Upper lobe of right lung (tissue), 1 donor: ENCODE results near the gene OLFML1. TPM values are rescaled to one million over a fixed set of nuclear protein-coding genes. Genes with fewer than 3 reads are reported as not detected.
"Not testable (repeated sequence)": the region's sequence is repeated elsewhere in the genome, so short reads cannot be mapped to it uniquely, and the experiment has no call there.

Source experiments
- ATAC-seq: fragments of 200-7000 bp; cut with Tn5 transposase; one replicate; pipeline ENCODE4 v1.9.1; 2020; ENCODE audit warnings: mild to moderate bottlenecking, moderate library complexity
- DNase-seq: peaks from one replicate; pipeline ENCODE4 v3.0.0-alpha.2; 2020
- H3K27ac ChIP-seq: fragments of 200-600 bp; one replicate; pipeline ENCODE4 v1.8.0; 2022
- H3K27me3 ChIP-seq: fragments of 200-600 bp; one replicate; pipeline ENCODE4 v1.8.0; 2022; ENCODE audit warnings: mild to moderate bottlenecking
- H3K36me3 ChIP-seq: fragments of 200-600 bp; one replicate; pipeline ENCODE4 v1.8.0; 2022
- H3K4me1 ChIP-seq: fragments of 200-600 bp; one replicate; pipeline ENCODE4 v1.8.0; 2022
- H3K4me3 ChIP-seq: fragments of 200-600 bp; one replicate; pipeline ENCODE4 v1.8.0; 2022; ENCODE audit warnings: mild to moderate bottlenecking
- H3K9me3 ChIP-seq: fragments of 200-600 bp; one replicate; pipeline ENCODE4 v1.8.0; 2022
- intact Hi-C: fragments of 100-400 bp; cut with DNase I; formaldehyde crosslinking; loops from one replicate; pipeline ENCODE4 v1.11.0; 2022
- total RNA-seq: library from RNA; stranded (reverse); fragmentation: NEBNext Ultra II Directional; extraction: Animal tissue kit (Norgen Biotek cat#: 25700); gene quantifications from one replicate; pipeline ENCODE4 v1.2.1, GENCODE V29; 2021
- TF ChIP-seq, protein P1 (sequence below): fragments of 200-600 bp; IDR thresholded peaks from one replicate; pipeline ENCODE4 v1.8.0; 2022; ENCODE audit warnings: antibody characterized with exemption
- donor health status: DM: no; HTN: yes; CAD: no; lungs with severe emphysema.

Gene OLFML1
- total RNA-seq, 1 donor from 2014 or later: 30.6 TPM

DNA sequence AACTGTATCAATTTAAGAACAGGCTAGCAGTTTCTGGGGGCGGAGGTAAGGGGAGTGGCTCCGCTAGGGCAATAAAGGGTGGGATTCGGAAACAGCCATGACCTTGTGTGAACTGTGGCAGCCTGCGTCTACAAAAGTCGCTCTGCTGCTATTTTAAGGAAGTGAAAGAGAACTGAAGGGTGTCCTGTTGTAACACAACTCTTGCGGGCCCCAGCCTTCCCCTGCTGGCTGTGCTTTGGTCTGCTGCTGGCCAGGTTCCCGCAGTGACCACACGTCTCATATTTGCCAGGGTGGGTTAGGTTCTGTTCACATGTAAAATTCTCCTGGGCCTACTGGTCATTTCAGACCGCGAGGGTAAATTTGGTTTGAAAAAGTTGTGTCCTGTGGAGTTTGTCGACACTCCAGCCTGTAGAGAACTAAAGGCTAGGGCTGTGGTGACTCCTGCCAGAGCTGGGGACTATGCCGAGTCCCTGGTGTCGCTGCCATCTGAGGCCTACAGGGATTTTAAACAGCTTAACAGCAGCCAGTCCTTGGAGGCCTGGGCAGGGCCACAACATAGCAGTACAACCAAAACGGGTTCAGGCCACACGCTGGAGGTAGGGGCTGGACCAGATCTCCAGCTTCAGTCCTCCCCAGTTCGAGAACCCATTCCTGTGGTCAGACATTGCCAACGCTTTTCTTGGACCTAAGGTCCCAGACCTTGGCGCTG is 27.4 kb downstream of the OLFML1 start:
- intact Hi-C loops: no loop called here
- H3K4me1 ChIP-seq: peaks cover 26% of the 10 kb centered on the region
- peak overlapping the region; percentile 85 for H3K27ac ChIP-seq
- H3K36me3 ChIP-seq: no peaks in the 10 kb centered on the region
- peak; percentile 65 for ATAC-seq
- H3K9me3 ChIP-seq: no peaks in the 10 kb centered on the region
- H3K4me3 ChIP-seq: peak overlapping the region; percentile 67
- peak; percentile 85 for DNase-seq
- no peaks in the 10 kb centered on the region for H3K27me3 ChIP-seq
- TF ChIP-seq, protein P1, sequence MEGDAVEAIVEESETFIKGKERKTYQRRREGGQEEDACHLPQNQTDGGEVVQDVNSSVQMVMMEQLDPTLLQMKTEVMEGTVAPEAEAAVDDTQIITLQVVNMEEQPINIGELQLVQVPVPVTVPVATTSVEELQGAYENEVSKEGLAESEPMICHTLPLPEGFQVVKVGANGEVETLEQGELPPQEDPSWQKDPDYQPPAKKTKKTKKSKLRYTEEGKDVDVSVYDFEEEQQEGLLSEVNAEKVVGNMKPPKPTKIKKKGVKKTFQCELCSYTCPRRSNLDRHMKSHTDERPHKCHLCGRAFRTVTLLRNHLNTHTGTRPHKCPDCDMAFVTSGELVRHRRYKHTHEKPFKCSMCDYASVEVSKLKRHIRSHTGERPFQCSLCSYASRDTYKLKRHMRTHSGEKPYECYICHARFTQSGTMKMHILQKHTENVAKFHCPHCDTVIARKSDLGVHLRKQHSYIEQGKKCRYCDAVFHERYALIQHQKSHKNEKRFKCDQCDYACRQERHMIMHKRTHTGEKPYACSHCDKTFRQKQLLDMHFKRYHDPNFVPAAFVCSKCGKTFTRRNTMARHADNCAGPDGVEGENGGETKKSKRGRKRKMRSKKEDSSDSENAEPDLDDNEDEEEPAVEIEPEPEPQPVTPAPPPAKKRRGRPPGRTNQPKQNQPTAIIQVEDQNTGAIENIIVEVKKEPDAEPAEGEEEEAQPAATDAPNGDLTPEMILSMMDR: no peak

DNA sequence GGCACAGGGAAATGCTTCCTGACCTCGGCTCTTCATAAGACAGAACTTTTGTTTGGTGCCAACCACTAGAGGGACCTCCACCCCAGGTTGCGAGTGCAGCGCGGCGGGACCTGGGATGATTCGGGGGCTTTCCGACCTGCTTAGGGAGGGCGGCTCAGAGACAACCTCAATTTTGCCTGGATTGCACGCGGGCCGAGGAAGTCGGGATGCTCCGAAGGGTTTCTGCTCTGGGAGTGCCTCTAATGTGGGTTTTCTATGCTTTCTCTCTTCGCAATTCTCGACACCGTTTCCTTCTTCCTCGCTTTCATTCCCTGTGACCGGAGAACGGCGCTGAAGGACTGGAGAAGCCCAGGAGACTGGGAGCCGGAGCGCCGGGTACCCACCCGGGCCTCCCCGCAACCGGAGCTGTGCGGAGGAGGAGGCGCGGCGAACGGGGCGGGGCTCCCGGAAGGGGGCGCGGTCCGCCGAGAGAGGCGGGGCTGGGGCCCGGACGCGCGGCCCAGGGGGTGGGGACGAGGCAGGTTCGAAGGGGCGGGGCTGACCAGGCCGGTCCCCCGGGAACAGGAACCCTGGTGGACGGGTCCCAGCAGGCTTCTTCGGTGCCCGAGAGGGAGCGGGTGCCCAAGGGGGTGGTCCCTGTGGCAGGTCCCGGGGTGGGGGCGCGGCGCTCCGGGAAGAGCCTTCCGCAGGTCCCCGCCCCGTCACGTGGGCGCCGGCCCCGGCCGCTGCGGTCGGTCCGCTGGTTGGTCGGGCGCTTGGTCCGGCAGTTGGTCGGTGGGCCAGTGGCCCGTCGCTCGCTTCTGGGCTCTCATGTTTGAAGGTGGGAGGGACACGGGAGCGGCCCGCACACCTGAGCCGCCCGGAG is 28.2 kb downstream of the OLFML1 start, which contains the start of gene PPFIBP2:
Gene PPFIBP2 (plus strand): TSS at position 766 of the 865 bp plus-strand sequence. CDS start 35,477 bp downstream, outside the sequence.
- Histone ChIP-seq H3K27ac (peak within 1 kb of the TSS; percentile 85), H3K4me3 (peak within 1 kb of the TSS; percentile 67), H3K36me3 (no peaks in the 10 kb centered on the region), H3K9me3 (no peaks in the 10 kb centered on the region), H3K27me3 (no peaks in the 10 kb centered on the region), H3K4me1 (peaks cover 26% of the 10 kb centered on the region)
- peak; percentile 92 for DNase-seq
- intact Hi-C loops: no loop called here
- ATAC-seq: peak; percentile 94
- TF ChIP-seq, protein P1: peak; percentile 67

DNA sequence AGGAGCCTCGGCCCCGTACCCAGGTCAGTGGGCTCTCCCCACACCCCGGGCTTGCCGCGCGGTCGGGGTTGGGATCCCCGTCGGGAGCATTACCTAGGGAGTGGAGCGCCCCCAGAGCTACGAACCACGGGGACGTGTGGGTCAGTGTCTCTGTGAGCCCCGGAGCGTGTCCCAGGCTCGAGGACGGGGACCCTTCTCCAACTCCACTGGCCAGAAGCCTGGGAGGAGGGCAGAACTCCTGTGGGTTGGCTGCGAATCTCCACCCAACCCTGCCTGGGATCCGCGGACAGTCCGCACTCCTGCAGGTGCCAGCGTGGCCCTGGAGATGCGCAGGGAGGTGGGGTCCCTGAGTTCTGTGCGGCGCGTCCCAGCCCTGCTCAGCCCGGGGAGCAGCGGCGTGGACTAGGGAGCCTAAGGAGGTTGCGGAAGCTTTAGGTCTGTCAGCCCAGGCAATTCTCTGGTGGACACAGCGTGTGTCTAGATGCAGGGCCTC is 28.8 kb downstream of the OLFML1 start:
- H3K27ac ChIP-seq: peak overlapping the region; percentile 85
- TF ChIP-seq, protein P1: no peak
- intact Hi-C loops: no loop called here
- DNase-seq: no peak
- peak; percentile 12 for ATAC-seq
- H3K4me3 ChIP-seq: peak overlapping the region; percentile 67
- H3K27me3 ChIP-seq: no peaks in the 10 kb centered on the region
- peaks cover 26% of the 10 kb centered on the region for H3K4me1 ChIP-seq
- H3K36me3 ChIP-seq: no peaks in the 10 kb centered on the region
- no peaks in the 10 kb centered on the region for H3K9me3 ChIP-seq

DNA sequence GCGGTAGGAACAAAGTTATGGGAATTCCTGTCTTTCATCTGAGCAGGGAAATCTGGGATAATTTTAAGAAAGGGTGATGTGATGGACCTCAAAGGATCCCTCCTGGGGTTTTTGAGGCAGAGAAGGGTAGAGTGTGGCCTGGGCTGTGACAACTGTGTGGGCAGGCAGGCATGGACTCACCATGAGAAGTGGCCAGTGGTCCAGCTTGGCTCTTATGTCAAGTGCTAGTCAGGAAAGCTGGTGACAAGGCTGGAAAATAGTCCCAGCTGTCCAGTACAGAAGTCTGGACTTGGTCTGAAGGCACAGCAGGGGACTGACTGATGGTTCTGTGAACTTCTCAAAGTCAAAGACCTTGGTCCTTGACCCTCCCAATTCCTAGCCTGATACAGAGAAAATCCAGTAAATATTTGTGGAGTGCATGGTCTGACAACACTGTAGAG is 30.2 kb downstream of the OLFML1 start:
- TF ChIP-seq, protein P1: no peak
- no peak for ATAC-seq
- no peak overlapping the region for H3K4me3 ChIP-seq
- intact Hi-C loops: no loop called here
- no peak overlapping the region for H3K27ac ChIP-seq
- H3K9me3 ChIP-seq: no peaks in the 10 kb centered on the region
- H3K4me1 ChIP-seq: peaks cover 26% of the 10 kb centered on the region
- H3K36me3 ChIP-seq: no peaks in the 10 kb centered on the region
- H3K27me3 ChIP-seq: no peaks in the 10 kb centered on the region
- no peak for DNase-seq

DNA sequence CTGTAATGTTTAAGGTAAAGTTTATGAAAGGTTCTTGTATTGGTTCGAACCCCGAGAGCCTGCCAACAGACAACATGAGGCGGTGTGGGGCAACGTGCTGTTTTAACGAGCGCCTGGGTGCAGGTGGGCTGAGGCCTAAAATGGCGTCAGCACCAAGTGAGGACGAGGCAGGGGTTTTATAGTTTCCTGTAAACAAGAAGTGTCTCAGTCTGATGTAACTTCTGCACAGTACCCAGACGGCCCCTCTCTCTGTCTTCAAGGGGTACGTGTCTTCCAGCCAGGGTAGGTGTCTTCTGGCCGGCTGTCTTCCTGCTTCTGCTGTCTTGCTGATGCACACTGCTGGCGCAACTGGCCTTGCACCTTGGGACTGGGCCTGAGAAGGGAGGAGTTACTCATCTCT is 31.2 kb downstream of the OLFML1 start:
- no peaks in the 10 kb centered on the region for H3K36me3 ChIP-seq
- no peaks in the 10 kb centered on the region for H3K9me3 ChIP-seq
- no peak for DNase-seq
- no peak overlapping the region for H3K27ac ChIP-seq
- peaks cover 23% of the 10 kb centered on the region for H3K4me1 ChIP-seq
- no peaks in the 10 kb centered on the region for H3K27me3 ChIP-seq
- no peak for ATAC-seq
- TF ChIP-seq, protein P1: no peak
- no peak overlapping the region for H3K4me3 ChIP-seq
- intact Hi-C loops: no loop called here

DNA sequence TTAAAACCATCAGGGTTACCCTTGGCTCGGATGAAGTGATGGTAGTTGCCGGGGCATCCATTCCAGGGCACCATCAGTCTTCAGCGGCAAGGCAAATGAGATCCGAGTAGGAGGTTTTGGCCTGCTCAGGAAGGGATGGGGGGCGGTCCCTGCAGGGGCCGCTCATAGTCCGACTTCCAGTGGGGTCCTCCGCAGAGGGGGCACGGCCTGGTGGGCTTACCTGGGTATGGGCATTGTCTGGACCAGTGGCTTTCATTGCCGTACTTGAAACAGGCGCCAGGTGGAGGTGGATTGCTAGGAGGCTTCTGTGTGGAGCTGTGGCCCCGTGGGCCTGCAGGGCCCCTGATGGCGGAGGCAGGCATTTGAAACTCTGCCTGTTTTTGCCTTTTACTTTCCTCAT is 32.4 kb downstream of the OLFML1 start:
- intact Hi-C loops, H3K9me3 ChIP-seq: not testable (repeated sequence)

More for the DNA sequence above, 32.4 kb downstream of the OLFML1 start:
- not testable (repeated sequence) for ATAC-seq, H3K36me3 ChIP-seq, H3K4me3 ChIP-seq, H3K27ac ChIP-seq, H3K27me3 ChIP-seq, DNase-seq
- peaks cover 14% of the 10 kb centered on the region for H3K4me1 ChIP-seq
